Lower lobe of right lung (tissue), 2 donors: Measurements from ENCODE around the gene ZBTB12. TPM values are rescaled to one million over a fixed set of nuclear protein-coding genes. Genes with fewer than 3 reads are reported as not detected.
"Not testable (repeated sequence)": the region's sequence is repeated elsewhere in the genome, so short reads cannot be mapped to it uniquely, and the experiment has no call there.

Experiments
- ATAC-seq, 2 donors: fragments of 200-7000 bp; cut with Tn5 transposase; one replicate each; pipeline ENCODE4 v1.9.1; 2020 to 2022; ENCODE audit warnings: mild to moderate bottlenecking in 2 of 2, moderate library complexity in 2 of 2
- DNase-seq: peaks from one replicate; pipeline ENCODE4 v3.0.0-alpha.2; 2020
- H3K27ac ChIP-seq: fragments of 200-600 bp; one replicate; pipeline ENCODE4 v1.8.0; 2022
- H3K27me3 ChIP-seq: fragments of 200-600 bp; one replicate; pipeline ENCODE4 v1.8.0; 2022; ENCODE audit warnings: low read depth
- H3K36me3 ChIP-seq: fragments of 200-600 bp; one replicate; pipeline ENCODE4 v1.8.0; 2022; ENCODE audit warnings: mild to moderate bottlenecking
- H3K4me1 ChIP-seq: fragments of 200-600 bp; one replicate; pipeline ENCODE4 v1.8.0; 2022
- H3K4me3 ChIP-seq: fragments of 200-600 bp; one replicate; pipeline ENCODE4 v1.8.0; 2022; ENCODE audit warnings: mild to moderate bottlenecking
- H3K9me3 ChIP-seq: fragments of 200-600 bp; one replicate; pipeline ENCODE4 v1.8.0; 2022
- intact Hi-C: fragments of 100-400 bp; cut with DNase I; formaldehyde crosslinking; loops from one replicate; pipeline ENCODE4 v1.11.0; 2022
- total RNA-seq: library from RNA; stranded (reverse); fragmentation: NEBNext Ultra II Directional; extraction: Animal tissue kit (Norgen Biotek cat#: 25700); gene quantifications from one replicate; pipeline ENCODE4 v1.2.1, GENCODE V29; 2021
- TF ChIP-seq, protein P1 (sequence below): fragments of 200-600 bp; IDR thresholded peaks from one replicate; pipeline ENCODE4 v1.8.0; 2022; ENCODE audit warnings: antibody characterized with exemption, mild to moderate bottlenecking
- donor health status: DM: no; HTN: yes; CAD: no; lungs with severe emphysema.

The ZBTB12 gene
- total RNA-seq, 1 donor from 2014 or later = 5.1 TPM

DNA sequence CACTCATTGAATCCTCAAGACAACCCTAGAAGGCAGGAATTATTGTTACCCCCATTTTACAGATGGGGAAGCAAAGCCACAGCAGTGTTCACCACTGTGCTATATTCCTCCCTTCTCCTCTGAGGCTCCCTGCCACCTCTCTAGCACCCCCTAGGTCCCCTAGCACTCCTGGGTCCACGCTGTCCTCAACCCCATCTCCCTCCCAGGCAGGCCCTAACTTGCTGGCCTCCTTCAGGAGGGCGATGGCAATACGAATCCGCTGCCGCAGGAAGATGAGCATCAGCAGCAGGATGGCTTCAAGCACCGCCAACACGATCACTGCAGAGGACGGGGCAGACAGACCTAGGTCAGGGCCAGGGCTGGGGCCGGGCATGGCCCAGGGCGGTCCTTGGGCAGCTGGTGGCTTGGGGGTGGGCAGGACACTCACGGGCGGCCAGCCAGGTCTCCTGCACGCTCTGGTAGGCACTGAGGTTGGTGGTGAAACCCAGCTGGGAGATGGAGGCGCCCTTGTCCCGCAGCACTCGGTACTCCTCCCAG is 31.4 kb downstream of the ZBTB12 start:
- intact Hi-C loops = no loop called here
- Histone ChIP-seq H3K36me3 (peaks cover 3% of the 10 kb centered on the region), H3K27ac (no peak overlapping the region), H3K4me1 (no peaks in the 10 kb centered on the region), H3K27me3 (no peaks in the 10 kb centered on the region), H3K9me3 (no peaks in the 10 kb centered on the region), H3K4me3 (no peak overlapping the region)
- ATAC-seq (peak; percentile 14 to 22), DNase-seq (no peak)
- TF ChIP-seq, protein P1, sequence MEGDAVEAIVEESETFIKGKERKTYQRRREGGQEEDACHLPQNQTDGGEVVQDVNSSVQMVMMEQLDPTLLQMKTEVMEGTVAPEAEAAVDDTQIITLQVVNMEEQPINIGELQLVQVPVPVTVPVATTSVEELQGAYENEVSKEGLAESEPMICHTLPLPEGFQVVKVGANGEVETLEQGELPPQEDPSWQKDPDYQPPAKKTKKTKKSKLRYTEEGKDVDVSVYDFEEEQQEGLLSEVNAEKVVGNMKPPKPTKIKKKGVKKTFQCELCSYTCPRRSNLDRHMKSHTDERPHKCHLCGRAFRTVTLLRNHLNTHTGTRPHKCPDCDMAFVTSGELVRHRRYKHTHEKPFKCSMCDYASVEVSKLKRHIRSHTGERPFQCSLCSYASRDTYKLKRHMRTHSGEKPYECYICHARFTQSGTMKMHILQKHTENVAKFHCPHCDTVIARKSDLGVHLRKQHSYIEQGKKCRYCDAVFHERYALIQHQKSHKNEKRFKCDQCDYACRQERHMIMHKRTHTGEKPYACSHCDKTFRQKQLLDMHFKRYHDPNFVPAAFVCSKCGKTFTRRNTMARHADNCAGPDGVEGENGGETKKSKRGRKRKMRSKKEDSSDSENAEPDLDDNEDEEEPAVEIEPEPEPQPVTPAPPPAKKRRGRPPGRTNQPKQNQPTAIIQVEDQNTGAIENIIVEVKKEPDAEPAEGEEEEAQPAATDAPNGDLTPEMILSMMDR = no peak

DNA sequence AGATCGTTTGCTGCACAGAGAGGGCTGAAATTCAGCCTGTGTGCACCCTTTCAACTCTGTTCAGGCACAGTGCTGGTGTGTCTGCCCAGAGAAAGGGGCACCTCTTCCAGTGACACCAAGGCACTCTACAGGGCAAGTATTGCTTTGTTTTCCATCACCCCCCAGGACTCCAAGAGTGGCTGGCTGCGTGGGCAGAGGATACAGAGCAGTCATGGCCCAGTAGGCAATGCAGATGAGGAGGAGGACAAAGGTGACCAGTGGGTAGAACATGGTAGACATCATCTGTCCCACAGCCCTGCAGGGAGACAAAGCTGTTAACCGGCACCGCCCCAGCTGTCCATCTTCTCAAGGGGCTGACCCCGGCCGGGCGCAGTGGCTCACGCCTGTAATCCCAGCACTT is 32.5 kb downstream of the ZBTB12 start:
- peaks cover 2% of the 10 kb centered on the region for H3K4me1 ChIP-seq
- no peaks in the 10 kb centered on the region for H3K9me3 ChIP-seq
- H3K36me3 ChIP-seq = no peaks in the 10 kb centered on the region
- H3K27me3 ChIP-seq = no peaks in the 10 kb centered on the region
- H3K27ac ChIP-seq = no peak overlapping the region
- H3K4me3 ChIP-seq = no peak overlapping the region
- TF ChIP-seq, protein P1 = no peak
- intact Hi-C loops = no loop called here
- DNase-seq = no peak
- ATAC-seq = no peak

DNA sequence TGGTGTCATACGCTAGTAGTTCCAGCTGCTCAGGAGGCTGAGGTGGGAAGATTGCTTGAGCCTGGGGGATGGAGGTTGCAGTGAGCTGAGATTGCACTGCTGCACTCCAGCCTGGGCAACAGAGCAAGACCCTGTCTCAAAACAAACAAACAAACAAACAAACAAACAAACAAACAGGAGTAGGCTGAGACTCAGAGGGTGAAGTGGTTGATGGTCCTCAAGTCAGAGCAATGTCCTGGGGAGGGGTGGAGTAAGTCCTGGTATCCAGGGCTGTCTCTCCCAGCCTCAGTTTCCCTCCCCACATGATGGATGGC is 33.3 kb downstream of the ZBTB12 start:
- H3K9me3 ChIP-seq, H3K27me3 ChIP-seq, H3K27ac ChIP-seq, H3K4me3 ChIP-seq, DNase-seq, ATAC-seq, H3K36me3 ChIP-seq, intact Hi-C loops, H3K4me1 ChIP-seq: not testable (repeated sequence)

DNA sequence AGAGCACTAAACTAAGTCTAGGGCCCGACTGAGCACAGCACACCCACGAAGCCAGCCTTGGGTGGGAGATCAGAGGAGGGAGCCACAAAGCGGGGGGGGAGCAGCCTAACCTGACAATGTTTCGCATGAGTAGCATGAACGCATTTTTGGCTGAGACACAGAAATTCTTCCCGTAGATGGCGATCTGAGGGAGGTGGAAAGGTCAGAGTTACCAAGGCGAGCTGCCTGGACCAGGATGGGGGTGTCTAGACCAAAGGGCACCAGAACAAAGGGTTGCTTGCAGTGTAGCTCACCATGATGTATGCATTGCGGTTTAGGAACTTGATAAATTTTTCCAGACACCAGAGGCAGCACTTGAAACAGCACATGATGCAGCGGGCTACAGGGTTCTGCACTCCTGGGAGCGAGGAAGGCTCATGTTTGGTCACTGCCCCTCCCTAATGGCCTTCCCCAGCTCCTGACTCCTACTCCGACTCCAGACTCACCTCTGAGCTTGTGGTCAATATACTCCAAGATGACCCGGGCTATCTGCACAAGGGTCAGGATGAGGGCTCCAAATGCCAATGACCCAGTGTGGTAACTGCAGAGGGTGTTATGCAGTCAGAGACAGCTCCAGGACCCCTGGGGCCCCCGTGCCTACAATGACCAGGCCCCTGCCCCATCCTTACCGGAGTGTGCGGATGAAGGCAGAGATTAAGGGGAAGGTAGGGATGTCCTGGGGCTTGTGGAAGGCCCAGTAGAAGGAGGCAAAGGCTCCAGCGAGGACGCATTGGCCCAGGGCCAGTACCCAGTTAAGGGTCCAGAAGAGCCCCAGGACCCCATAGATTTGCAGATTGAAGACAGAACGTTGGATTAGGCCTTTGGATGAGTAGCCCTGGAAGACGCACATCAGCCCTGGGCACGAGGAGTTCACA is 36.4 kb downstream of the ZBTB12 start:
- TF ChIP-seq, protein P1 = no peak
- Histone ChIP-seq H3K27ac (no peak overlapping the region), H3K4me1 (peaks cover 25% of the 10 kb centered on the region), H3K9me3 (no peaks in the 10 kb centered on the region), H3K27me3 (no peaks in the 10 kb centered on the region), H3K4me3 (no peak overlapping the region), H3K36me3 (peaks cover 9% of the 10 kb centered on the region)
- no peak for DNase-seq
- ATAC-seq = no peak
- intact Hi-C loops = no loop called here

DNA sequence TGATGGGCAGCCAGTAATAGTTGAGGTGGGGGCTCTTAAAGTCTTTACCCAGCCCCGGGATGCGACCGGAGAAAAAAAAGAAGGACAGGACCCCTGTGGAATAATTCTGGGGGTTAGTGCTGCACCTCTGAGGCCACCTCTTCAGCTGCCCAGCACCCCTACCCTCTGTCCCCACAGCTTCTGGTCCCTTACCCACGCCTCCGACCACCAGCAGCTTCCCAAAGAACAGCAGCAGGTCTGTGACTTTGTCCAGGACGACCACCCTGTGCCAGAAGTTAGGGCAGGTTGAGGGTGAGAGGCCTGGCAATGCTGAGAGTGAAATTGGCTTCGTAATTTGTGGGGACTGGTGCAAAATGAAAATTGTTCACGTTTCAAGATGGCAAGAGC is 37.1 kb downstream of the ZBTB12 start:
- H3K4me1 ChIP-seq = peaks cover 25% of the 10 kb centered on the region
- H3K27ac ChIP-seq = no peak overlapping the region
- H3K9me3 ChIP-seq = no peaks in the 10 kb centered on the region
- no peak for DNase-seq
- H3K27me3 ChIP-seq = no peaks in the 10 kb centered on the region
- intact Hi-C loops = no loop called here
- ATAC-seq = no peak
- H3K36me3 ChIP-seq = peaks cover 16% of the 10 kb centered on the region
- TF ChIP-seq, protein P1 = no peak
- no peak overlapping the region for H3K4me3 ChIP-seq

DNA sequence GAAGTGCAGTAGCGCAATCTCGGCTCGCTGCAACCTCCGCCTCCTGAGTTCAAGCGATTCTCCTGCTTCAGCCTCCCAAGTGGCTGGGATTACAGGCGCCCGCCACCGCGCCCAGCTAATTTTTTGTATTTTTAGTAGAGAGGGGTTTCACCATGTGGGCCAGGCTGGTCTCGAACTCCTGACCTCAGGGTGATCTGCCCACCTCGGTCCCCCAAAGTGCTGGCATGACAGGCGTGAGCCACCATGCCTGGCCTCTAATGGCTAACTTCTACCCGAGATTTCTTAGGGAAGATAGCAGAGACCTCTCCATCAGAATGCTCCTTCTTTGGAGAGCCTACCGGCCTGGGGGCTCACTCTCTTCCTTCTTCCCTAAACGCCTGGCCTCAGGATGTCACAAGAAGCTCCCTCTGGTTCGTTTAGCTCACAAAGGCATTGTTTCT is 37.7 kb downstream of the ZBTB12 start:
- Histone ChIP-seq H3K36me3 (peaks cover 22% of the 10 kb centered on the region), H3K27ac (peak overlapping the region; percentile 83), H3K4me3 (peak overlapping the region; percentile 84), H3K4me1 (peaks cover 25% of the 10 kb centered on the region)
- DNase-seq, ATAC-seq, H3K9me3 ChIP-seq, H3K27me3 ChIP-seq, intact Hi-C loops: not testable (repeated sequence)
